Omental fat pad (tissue), 4 donors: Measurements from ENCODE around the gene SLC6A20. TPM values are rescaled to one million over a fixed set of nuclear protein-coding genes. Genes with fewer than 3 reads are reported as not detected.
"Not testable (repeated sequence)": the region's sequence is repeated elsewhere in the genome, so short reads cannot be mapped to it uniquely, and the experiment has no call there.

ENCODE experiments used
- ATAC-seq: fragments of 150-250 bp; one replicate; pipeline ENCODE4 v1.9.1; 2016; ENCODE audit warnings: mild to moderate bottlenecking, moderate library complexity; ENCODE audit not compliant: low FRiP score
- DNase-seq: peaks from one replicate; pipeline ENCODE4 v3.0.0-alpha.2; 2019; ENCODE audit warnings: low spot score
- total RNA-seq, 4 donors: library from RNA; depleted of rRNA; stranded (reverse); fragments of >200 nt; gene quantifications; one replicate each; pipeline ENCODE4 v1.1.0, GENCODE V29; 2016
- TF ChIP-seq, protein P1 (sequence below), 3 donors: fragments of 450-650 bp; IDR thresholded peaks; one replicate each; pipeline ENCODE4 v1.5.1; 2016 to 2017; ENCODE audit warnings: antibody characterized with exemption in 3 of 3, mild to moderate bottlenecking in 3 of 3, moderate library complexity in 2 of 3

The SLC6A20 gene
- total RNA-seq, 4 donors from 2014 or later = 0.09 to 0.72 (median 0.38) TPM; not detected in 1

GRCh38 chr3:45760878-45761711, 35.2 kb downstream of the SLC6A20 start:
- DNase-seq (no peak), ATAC-seq (peak; percentile 62)
- TF ChIP-seq, protein P1, sequence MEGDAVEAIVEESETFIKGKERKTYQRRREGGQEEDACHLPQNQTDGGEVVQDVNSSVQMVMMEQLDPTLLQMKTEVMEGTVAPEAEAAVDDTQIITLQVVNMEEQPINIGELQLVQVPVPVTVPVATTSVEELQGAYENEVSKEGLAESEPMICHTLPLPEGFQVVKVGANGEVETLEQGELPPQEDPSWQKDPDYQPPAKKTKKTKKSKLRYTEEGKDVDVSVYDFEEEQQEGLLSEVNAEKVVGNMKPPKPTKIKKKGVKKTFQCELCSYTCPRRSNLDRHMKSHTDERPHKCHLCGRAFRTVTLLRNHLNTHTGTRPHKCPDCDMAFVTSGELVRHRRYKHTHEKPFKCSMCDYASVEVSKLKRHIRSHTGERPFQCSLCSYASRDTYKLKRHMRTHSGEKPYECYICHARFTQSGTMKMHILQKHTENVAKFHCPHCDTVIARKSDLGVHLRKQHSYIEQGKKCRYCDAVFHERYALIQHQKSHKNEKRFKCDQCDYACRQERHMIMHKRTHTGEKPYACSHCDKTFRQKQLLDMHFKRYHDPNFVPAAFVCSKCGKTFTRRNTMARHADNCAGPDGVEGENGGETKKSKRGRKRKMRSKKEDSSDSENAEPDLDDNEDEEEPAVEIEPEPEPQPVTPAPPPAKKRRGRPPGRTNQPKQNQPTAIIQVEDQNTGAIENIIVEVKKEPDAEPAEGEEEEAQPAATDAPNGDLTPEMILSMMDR (IDR thresholded peaks at IDR 0.05) = no peak

DNA sequence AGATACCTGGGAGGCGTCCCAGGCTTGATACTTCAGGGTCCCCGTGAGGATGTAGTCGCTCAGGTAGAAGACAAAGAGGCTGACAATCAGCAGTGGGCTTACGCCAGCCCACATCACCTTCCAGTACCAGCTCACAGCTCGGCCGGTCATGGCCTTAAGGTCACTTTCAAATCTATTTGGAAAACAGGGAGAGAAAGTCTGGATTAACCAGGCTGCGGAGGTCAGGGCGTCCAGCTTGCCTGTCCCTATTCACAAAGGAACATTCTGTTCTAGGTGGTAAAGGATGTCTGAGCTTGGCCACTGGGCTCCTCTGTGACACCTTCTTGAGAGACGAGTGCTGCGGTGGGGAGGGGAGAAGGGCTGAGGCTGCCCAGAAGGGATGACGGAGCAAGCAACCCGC, 36.5 kb downstream of the SLC6A20 start:
- no peak for DNase-seq
- ATAC-seq = no peak
- TF ChIP-seq, protein P1 (IDR thresholded peaks at IDR 0.05) = no peak

DNA sequence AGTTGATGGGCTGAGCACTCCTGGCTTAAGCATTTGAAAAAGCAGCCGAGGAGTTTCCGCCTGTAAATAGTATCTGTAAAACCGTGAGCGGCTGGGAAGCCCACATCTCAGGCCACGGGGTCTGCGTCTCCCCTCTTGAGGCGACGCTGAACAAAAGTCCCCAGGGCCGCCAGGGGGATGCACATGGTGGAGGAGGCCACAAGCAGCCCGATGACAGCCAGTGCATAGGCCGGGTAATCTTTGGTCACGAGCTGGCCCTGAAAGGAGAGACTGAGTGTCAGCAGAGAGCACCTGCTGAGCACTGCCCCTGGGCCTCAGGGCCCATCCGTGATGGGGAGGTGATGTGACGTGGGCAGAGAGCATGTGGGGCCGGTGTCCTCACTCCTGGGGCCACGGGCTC, 37.5 kb downstream of the SLC6A20 start:
- TF ChIP-seq, protein P1 (IDR thresholded peaks at IDR 0.05) = no peak
- no peak for ATAC-seq
- no peak for DNase-seq

- not testable (repeated sequence) for ATAC-seq, DNase-seq
Observed at GRCh38 chr3:45757141-45757540, 39.2 kb downstream of the SLC6A20 start.

GRCh38 chr3:45756055-45756454, 40.3 kb downstream of the SLC6A20 start:
- no peak for DNase-seq
- no peak for ATAC-seq
- TF ChIP-seq, protein P1 (IDR thresholded peaks at IDR 0.05) = no peak

DNA sequence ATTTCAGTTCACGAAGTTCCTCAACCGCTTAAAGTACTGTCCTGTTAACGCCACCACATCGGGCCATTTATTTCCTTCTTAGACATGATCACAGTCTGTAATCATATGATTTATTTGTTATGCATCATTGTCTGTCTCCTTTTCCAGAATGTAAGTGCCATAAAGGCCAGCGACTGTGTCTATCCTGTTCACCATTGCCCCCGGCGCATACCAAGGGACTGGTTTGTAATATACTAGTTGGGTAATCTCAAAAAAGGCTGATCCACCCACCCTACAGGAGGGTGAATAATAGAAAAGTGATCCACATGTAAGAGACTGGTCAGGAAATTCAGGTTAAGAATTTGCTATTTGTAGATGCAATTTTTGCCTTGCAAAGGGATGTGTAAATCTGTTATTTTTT, 41.9 kb downstream of the SLC6A20 start:
- TF ChIP-seq, protein P1 (IDR thresholded peaks at IDR 0.05) = no peak
- no peak for DNase-seq

GRCh38 chr3:45753095-45753494, 43.2 kb downstream of the SLC6A20 start:
- TF ChIP-seq, protein P1 (IDR thresholded peaks at IDR 0.05) = no peak
- DNase-seq (no peak), ATAC-seq (no peak)

More for the DNA sequence above, 41.9 kb downstream of the SLC6A20 start:
- no peak for ATAC-seq
